Measurements from ENCODE around the gene TMEM59L. TPM values are rescaled to one million over a fixed set of nuclear protein-coding genes. Genes with fewer than 3 reads are reported as not detected.
A peak's percentile ranks its signal among the peaks of the same experiment; 100 is the strongest.

TMEM59L gene
- total and polyA plus RNA-seq, 2 of the 13 experiments (the other 11 are each of a cell fraction or from before 2014, with no cell fraction given) = 0.97 to 5.5 TPM

DNA sequence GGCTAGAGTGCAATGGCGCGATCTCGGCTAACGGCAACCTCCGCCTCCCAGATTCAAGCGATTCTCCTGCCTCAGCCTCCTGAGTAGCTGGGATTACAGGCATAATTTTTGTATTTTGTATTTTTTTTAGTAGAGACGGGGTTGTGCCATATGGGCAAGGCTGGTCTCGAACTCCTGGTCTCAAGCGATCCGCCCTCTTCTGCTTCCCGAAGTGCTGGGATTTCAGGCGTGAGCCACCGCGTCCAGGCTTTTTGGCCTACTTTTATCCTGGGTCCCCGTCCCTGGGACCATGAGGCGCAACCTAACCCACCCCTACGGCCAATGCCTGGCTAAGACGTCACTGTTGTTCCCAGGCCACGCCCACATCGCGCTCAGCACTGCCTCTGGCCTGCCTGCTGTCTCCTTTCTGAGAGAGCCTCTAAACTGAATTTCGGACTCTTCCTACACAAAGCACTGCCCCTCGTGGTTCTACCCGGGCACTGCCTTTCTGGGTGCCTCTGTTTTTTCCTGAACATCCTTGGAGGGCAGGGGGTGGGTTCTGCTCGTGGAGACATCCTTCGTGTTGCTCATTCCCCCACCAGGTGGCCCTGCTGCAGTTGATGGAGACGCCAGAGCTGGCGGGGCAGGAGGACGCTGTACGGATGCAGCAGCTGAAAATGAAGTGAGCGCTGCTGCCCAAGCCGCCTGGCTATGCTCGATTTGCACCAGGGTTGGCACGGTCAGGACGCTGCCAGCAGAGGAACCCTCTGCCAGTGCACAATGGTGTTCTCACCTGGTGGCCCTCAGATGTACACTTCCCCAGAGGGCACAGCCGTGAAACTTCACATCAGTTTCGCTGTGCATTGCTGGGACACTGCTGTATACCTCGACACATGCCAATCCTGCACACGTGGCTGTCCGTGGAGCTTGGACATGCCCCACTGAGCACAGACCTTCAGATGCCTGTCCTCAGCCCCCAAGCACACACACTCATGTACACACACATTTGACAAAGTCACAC, 22.1 kb upstream of the TMEM59L start (continued):
- TF ChIP-seq, protein P1, sequence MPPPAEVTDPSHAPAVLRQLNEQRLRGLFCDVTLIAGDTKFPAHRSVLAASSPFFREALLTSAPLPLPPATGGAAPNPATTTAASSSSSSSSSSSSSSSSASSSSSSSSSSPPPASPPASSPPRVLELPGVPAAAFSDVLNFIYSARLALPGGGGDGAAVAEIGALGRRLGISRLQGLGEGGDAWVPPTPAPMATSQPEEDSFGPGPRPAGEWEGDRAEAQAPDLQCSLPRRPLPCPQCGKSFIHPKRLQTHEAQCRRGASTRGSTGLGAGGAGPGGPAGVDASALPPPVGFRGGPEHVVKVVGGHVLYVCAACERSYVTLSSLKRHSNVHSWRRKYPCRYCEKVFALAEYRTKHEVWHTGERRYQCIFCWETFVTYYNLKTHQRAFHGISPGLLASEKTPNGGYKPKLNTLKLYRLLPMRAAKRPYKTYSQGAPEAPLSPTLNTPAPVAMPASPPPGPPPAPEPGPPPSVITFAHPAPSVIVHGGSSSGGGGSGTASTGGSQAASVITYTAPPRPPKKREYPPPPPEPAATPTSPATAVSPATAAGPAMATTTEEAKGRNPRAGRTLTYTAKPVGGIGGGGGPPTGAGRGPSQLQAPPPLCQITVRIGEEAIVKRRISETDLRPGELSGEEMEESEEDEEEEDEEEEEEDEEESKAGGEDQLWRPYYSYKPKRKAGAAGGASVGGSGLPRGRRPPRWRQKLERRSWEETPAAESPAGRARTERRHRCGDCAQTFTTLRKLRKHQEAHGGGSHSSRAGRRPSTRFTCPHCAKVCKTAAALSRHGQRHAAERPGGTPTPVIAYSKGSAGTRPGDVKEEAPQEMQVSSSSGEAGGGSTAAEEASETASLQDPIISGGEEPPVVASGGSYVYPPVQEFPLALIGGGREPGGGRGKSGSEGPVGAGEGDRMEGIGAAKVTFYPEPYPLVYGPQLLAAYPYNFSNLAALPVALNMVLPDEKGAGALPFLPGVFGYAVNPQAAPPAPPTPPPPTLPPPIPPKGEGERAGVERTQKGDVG (CRISPR knock-in tag; IDR thresholded peaks at IDR 0.05; ENCODE audit: borderline replicate concordance) = peak; percentile 93
- no peak for TF ChIP-seq TCF7 (IDR thresholded peaks at IDR 0.05; ENCODE audit: low read depth)
- no peak for TF ChIP-seq PBX2 (CRISPR knock-in tag; IDR thresholded peaks at IDR 0.05)
- no peak for TF ChIP-seq ZNF780A (CRISPR knock-in tag; IDR thresholded peaks at IDR 0.05)
- TF ChIP-seq SETDB1 (CRISPR knock-in tag; IDR thresholded peaks at IDR 0.05; ENCODE audit: borderline replicate concordance) = no peak
- TF ChIP-seq, protein P2, sequence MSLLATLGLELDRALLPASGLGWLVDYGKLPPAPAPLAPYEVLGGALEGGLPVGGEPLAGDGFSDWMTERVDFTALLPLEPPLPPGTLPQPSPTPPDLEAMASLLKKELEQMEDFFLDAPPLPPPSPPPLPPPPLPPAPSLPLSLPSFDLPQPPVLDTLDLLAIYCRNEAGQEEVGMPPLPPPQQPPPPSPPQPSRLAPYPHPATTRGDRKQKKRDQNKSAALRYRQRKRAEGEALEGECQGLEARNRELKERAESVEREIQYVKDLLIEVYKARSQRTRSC (CRISPR knock-in tag; IDR thresholded peaks at IDR 0.05; ENCODE audit: low read depth) = no peak
- 0 out of 2 replicates have a peak, but pooled peaks have one; percentile 15 for TF ChIP-seq TGIF2 (CRISPR knock-in tag; IDR thresholded peaks at IDR 0.05)
- TF ChIP-seq KAT2B (IDR thresholded peaks at IDR 0.05; ENCODE audit: borderline replicate concordance, low read depth, low read length) = no peak
- TF ChIP-seq NFKBIZ (CRISPR knock-in tag; IDR thresholded peaks at IDR 0.05) = no peak
- TF ChIP-seq FOXC1 (CRISPR knock-in tag; IDR thresholded peaks at IDR 0.05; ENCODE audit: borderline replicate concordance) = no peak
- TF ChIP-seq, protein P3, sequence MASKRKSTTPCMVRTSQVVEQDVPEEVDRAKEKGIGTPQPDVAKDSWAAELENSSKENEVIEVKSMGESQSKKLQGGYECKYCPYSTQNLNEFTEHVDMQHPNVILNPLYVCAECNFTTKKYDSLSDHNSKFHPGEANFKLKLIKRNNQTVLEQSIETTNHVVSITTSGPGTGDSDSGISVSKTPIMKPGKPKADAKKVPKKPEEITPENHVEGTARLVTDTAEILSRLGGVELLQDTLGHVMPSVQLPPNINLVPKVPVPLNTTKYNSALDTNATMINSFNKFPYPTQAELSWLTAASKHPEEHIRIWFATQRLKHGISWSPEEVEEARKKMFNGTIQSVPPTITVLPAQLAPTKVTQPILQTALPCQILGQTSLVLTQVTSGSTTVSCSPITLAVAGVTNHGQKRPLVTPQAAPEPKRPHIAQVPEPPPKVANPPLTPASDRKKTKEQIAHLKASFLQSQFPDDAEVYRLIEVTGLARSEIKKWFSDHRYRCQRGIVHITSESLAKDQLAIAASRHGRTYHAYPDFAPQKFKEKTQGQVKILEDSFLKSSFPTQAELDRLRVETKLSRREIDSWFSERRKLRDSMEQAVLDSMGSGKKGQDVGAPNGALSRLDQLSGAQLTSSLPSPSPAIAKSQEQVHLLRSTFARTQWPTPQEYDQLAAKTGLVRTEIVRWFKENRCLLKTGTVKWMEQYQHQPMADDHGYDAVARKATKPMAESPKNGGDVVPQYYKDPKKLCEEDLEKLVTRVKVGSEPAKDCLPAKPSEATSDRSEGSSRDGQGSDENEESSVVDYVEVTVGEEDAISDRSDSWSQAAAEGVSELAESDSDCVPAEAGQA (IDR thresholded peaks at IDR 0.05; ENCODE audit: low read depth) = no peak
- TF ChIP-seq, protein P3 (CRISPR knock-in tag; IDR thresholded peaks at IDR 0.05; ENCODE audit: borderline replicate concordance) = no peak
- TF ChIP-seq TSC22D2 (CRISPR knock-in tag; IDR thresholded peaks at IDR 0.05; ENCODE audit: borderline replicate concordance) = no peak
- peak; percentile 11; the same call in 1 of the 2 replicates for TF ChIP-seq ZNF768 (CRISPR knock-in tag; IDR thresholded peaks at IDR 0.05)
- TF ChIP-seq, protein P4, sequence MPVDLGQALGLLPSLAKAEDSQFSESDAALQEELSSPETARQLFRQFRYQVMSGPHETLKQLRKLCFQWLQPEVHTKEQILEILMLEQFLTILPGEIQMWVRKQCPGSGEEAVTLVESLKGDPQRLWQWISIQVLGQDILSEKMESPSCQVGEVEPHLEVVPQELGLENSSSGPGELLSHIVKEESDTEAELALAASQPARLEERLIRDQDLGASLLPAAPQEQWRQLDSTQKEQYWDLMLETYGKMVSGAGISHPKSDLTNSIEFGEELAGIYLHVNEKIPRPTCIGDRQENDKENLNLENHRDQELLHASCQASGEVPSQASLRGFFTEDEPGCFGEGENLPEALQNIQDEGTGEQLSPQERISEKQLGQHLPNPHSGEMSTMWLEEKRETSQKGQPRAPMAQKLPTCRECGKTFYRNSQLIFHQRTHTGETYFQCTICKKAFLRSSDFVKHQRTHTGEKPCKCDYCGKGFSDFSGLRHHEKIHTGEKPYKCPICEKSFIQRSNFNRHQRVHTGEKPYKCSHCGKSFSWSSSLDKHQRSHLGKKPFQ (CRISPR knock-in tag; IDR thresholded peaks at IDR 0.05; ENCODE audit: insufficient replicate concordance) = no peak
